A673 (cell line): Measurements from ENCODE around the gene DAP3. TPM values are rescaled to one million over a fixed set of nuclear protein-coding genes. Genes with fewer than 3 reads are reported as not detected.
"Not testable (repeated sequence)": the region's sequence is repeated elsewhere in the genome, so short reads cannot be mapped to it uniquely, and the experiment has no call there.

Experiments used
- BruUV-seq: library from RNA; stranded (reverse); fragments of 400-500 nt; replicated peaks from 2 replicates; lab custom pipeline; 2021; lab: Mats Ljungman, UMichigan
- CTCF ChIA-PET: fragments of 300-600 bp; sonication (Branson Sonifier 250); formaldehyde crosslinking; loops from one replicate; lab custom pipeline; 2022; ENCODE audit warnings: antibody characterized with exemption; lab: Charles Lee
- POLR2A ChIA-PET: fragments of 300-600 bp; sonication (Branson Sonifier 250); formaldehyde crosslinking; loops from one replicate; lab custom pipeline; 2022; ENCODE audit warnings: antibody characterized with exemption; ENCODE audit not compliant: low non-redundant PET; lab: Charles Lee
- DNase-seq: peaks from one replicate; pipeline ENCODE4 v3.0.0-alpha.2; 2015; ENCODE audit warnings: low spot score
- H3K27ac ChIP-seq: fragments of 200-600 bp; sonication (generic); 2 replicates; pipeline ENCODE4 v1.5.1; 2016; ENCODE audit warnings: mixed run types, low read depth, mild to moderate bottlenecking, mixed read lengths, antibody characterized with exemption, low read length; ENCODE audit not compliant: poor library complexity, severe bottlenecking
- H3K27me3 ChIP-seq: fragments of 200-600 bp; sonication (generic); replicated peaks from 2 replicates; pipeline ENCODE4 v1.6.1; 2017; ENCODE audit warnings: mixed run types, low read depth, mild to moderate bottlenecking, mixed read lengths, antibody characterized with exemption, low read length; ENCODE audit not compliant: insufficient read depth, poor library complexity
- H3K36me3 ChIP-seq: fragments of 200-600 bp; sonication (generic); 2 replicates; pipeline ENCODE4 v1.6.1; 2016; ENCODE audit warnings: mixed run types, mild to moderate bottlenecking, mixed read lengths, antibody characterized with exemption, low read length; ENCODE audit not compliant: insufficient read depth, poor library complexity, severe bottlenecking
- H3K4me1 ChIP-seq: fragments of 200-600 bp; sonication (generic); 2 replicates; pipeline ENCODE4 v1.6.1; 2017; ENCODE audit warnings: mixed run types, mild to moderate bottlenecking, mixed read lengths, antibody characterized with exemption, low read length; ENCODE audit not compliant: insufficient read depth, poor library complexity, severe bottlenecking
- H3K4me3 ChIP-seq: fragments of 200-600 bp; sonication (generic); 2 replicates; pipeline ENCODE4 v1.5.1; 2016; ENCODE audit warnings: low read depth, mixed run types, mild to moderate bottlenecking, mixed read lengths, low read length; ENCODE audit not compliant: poor library complexity, severe bottlenecking
- H3K9me3 ChIP-seq: fragments of 200-600 bp; sonication (generic); 2 replicates; pipeline ENCODE4 v1.6.1; 2016; ENCODE audit warnings: mixed run types, low read depth, mild to moderate bottlenecking, mixed read lengths, antibody characterized with exemption, low read length; ENCODE audit not compliant: poor library complexity, severe bottlenecking
- EZH2 ChIP-seq: fragments of 200-600 bp; sonication (generic); IDR thresholded peaks from 2 replicates; pipeline ENCODE4 v1.6.1; 2017; ENCODE audit warnings: borderline replicate concordance, low read depth, mild to moderate bottlenecking, mixed read lengths, antibody characterized with exemption, low read length; ENCODE audit not compliant: poor library complexity, severe bottlenecking
- intact Hi-C: fragments of 100-400 bp; cut with micrococcal nuclease; formaldehyde crosslinking; loops from one replicate; pipeline ENCODE4 v1.10.0; 2022; ENCODE audit not compliant: unreplicated experiment
- total RNA-seq: library from RNA; stranded (reverse); gene quantifications from 2 replicates; pipeline ENCODE4 v1.2.3, GENCODE V29; 2021
- TF ChIP-seq, protein P1 (sequence below): fragments of 300-800, 200-600 bp; sonication (generic); conservative IDR thresholded peaks from 2 replicates; pipeline ENCODE4 v1.5.1; 2017; ENCODE audit warnings: low read depth, mild to moderate bottlenecking, antibody characterized with exemption, low read length, moderate library complexity, mixed read lengths

The DAP3 gene
- total RNA-seq, 1 experiment from 2014 or later, result 205 TPM

GRCh38 chr1:155767399-155767989 is 78.6 kb downstream of the DAP3 start:
- DNase-seq, H3K4me3 ChIP-seq, H3K27me3 ChIP-seq, H3K27ac ChIP-seq, CTCF ChIA-PET, intact Hi-C loops, POLR2A ChIA-PET, BruUV-seq, H3K4me1 ChIP-seq, H3K9me3 ChIP-seq: not testable (repeated sequence)
- peaks cover 51% of the 10 kb centered on the region for H3K36me3 ChIP-seq

GRCh38 chr1:155769257-155769656 is 80.4 kb downstream of the DAP3 start:
- Histone ChIP-seq H3K4me1 (no peaks in the 10 kb centered on the region), H3K9me3 (no peaks in the 10 kb centered on the region), H3K27ac (no peak overlapping the region), H3K4me3 (no peak overlapping the region), H3K27me3 (no peaks in the 10 kb centered on the region), H3K36me3 (peaks cover 61% of the 10 kb centered on the region)
- intact Hi-C loops, result no loop called here
- TF ChIP-seq EZH2, result no peak
- TF ChIP-seq, protein P1, sequence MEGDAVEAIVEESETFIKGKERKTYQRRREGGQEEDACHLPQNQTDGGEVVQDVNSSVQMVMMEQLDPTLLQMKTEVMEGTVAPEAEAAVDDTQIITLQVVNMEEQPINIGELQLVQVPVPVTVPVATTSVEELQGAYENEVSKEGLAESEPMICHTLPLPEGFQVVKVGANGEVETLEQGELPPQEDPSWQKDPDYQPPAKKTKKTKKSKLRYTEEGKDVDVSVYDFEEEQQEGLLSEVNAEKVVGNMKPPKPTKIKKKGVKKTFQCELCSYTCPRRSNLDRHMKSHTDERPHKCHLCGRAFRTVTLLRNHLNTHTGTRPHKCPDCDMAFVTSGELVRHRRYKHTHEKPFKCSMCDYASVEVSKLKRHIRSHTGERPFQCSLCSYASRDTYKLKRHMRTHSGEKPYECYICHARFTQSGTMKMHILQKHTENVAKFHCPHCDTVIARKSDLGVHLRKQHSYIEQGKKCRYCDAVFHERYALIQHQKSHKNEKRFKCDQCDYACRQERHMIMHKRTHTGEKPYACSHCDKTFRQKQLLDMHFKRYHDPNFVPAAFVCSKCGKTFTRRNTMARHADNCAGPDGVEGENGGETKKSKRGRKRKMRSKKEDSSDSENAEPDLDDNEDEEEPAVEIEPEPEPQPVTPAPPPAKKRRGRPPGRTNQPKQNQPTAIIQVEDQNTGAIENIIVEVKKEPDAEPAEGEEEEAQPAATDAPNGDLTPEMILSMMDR, result no peak
- POLR2A ChIA-PET, result no interaction called here
- CTCF ChIA-PET, result no interaction called here
- no TSS peak for BruUV-seq
- no peak for DNase-seq

DNA sequence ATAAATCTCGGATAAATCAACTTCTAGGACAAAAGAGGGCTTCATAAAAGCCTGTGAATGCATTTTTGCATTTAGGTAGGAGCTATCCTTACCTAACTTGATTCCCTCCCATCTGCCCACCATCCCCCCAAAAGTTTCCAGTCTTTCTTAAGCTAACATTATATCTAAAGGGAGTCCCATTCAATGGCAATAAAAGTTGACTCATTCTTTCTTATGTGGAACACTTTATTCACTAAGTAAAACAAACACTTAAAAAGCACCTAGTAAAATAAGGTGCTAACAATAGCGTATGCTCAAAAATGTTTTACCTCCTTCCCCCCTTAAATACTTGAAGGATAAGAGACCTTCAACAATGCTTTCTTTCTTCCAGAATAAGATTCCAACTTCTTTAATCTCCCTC is 84.3 kb downstream of the DAP3 start:
- CTCF ChIA-PET, result no interaction called here
- Histone ChIP-seq H3K36me3 (peaks cover 55% of the 10 kb centered on the region), H3K9me3 (no peaks in the 10 kb centered on the region)

More for the DNA sequence above, 84.3 kb downstream of the DAP3 start:
- no peaks in the 10 kb centered on the region for H3K4me1 ChIP-seq
- POLR2A ChIA-PET, result no interaction called here
- no peaks in the 10 kb centered on the region for H3K27me3 ChIP-seq
- intact Hi-C loops, result no loop called here
- no TSS peak for BruUV-seq
- TF ChIP-seq, protein P1, result no peak
- TF ChIP-seq EZH2, result no peak
- H3K4me3 ChIP-seq, result no peak overlapping the region
- no peak for DNase-seq
- H3K27ac ChIP-seq, result no peak overlapping the region
